ENCODE data around the gene ALDH3B1.

ALDH3B1 gene

GRCh38 chr11:67999201-67999629 lies 10.9 kb upstream of the ALDH3B1 start:
- no peak for TF ChIP-seq CTCF (IDR thresholded peaks at IDR 0.05; ENCODE audit: borderline replicate concordance, control extremely low read depth, extremely low read depth, insufficient read depth, missing control alignments)
- in situ Hi-C loops (cut with MboI; ENCODE audit: low sequenced_read_pairs, unreplicated experiment), result no loop called here
- no peak for DNase-seq (ENCODE audit: low spot score)

- DNase-seq (ENCODE audit: low spot score), result no peak
- in situ Hi-C loops (cut with MboI; ENCODE audit: low sequenced_read_pairs, unreplicated experiment), result no loop called here
- no peak for TF ChIP-seq CTCF (IDR thresholded peaks at IDR 0.05; ENCODE audit: borderline replicate concordance, control extremely low read depth, extremely low read depth, insufficient read depth, missing control alignments)
Measured at GRCh38 chr11:67999704-68000103, 10.4 kb upstream of the ALDH3B1 start.

- peak; percentile 63 for DNase-seq (ENCODE audit: low spot score)
- TF ChIP-seq CTCF (IDR thresholded peaks at IDR 0.05; ENCODE audit: borderline replicate concordance, control extremely low read depth, extremely low read depth, insufficient read depth, missing control alignments), result no peak
- in situ Hi-C loops (cut with MboI; ENCODE audit: low sequenced_read_pairs, unreplicated experiment), result no loop called here
Measured at GRCh38 chr11:68002575-68002937, 7.6 kb upstream of the ALDH3B1 start.

- peak; percentile 74 for DNase-seq (ENCODE audit: low spot score)
- in situ Hi-C loops (cut with MboI; ENCODE audit: low sequenced_read_pairs, unreplicated experiment), result no loop called here
- TF ChIP-seq CTCF (IDR thresholded peaks at IDR 0.05; ENCODE audit: borderline replicate concordance, control extremely low read depth, extremely low read depth, insufficient read depth, missing control alignments), result no peak
Measured at GRCh38 chr11:68002938-68003845, 6.9 kb upstream of the ALDH3B1 start.

- in situ Hi-C loops (cut with MboI; ENCODE audit: low sequenced_read_pairs, unreplicated experiment), result no loop called here
- peak; percentile 96 for DNase-seq (ENCODE audit: low spot score)
- no peak for TF ChIP-seq CTCF (IDR thresholded peaks at IDR 0.05; ENCODE audit: borderline replicate concordance, control extremely low read depth, extremely low read depth, insufficient read depth, missing control alignments)
Measured at GRCh38 chr11:68003846-68004550, 6.1 kb upstream of the ALDH3B1 start, which contains the start of gene UNC93B1. TSS of gene UNC93B1 (minus strand) at chr11:68004097. CDS start at chr11:68004043, 54 bp downstream.

GRCh38 chr11:68004551-68005335 lies 5.4 kb upstream of the ALDH3B1 start:
- TF ChIP-seq CTCF (IDR thresholded peaks at IDR 0.05; ENCODE audit: borderline replicate concordance, control extremely low read depth, extremely low read depth, insufficient read depth, missing control alignments), result no peak
- no peak for DNase-seq (ENCODE audit: low spot score)
- in situ Hi-C loops (cut with MboI; ENCODE audit: low sequenced_read_pairs, unreplicated experiment), result no loop called here
